Mesendoderm (in vitro differentiated cells): ENCODE measurements around the gene DZIP1.
A peak's percentile ranks its signal among the peaks of the same experiment; 100 is the strongest.

Experiments used
- DNase-seq: peaks from one replicate; pipeline ENCODE4 v3.0.0; 2013
- H2AK5ac ChIP-seq: 2 replicates; pipeline ENCODE4 v1.6.1; 2013; ENCODE audit warnings: low read length, inconsistent platforms
- H2BK120ac ChIP-seq: 2 replicates; pipeline ENCODE4 v1.6.1; 2013; ENCODE audit warnings: low read depth, mild to moderate bottlenecking, low read length, moderate library complexity, mixed read lengths
- H2BK15ac ChIP-seq: replicated peaks from 2 replicates; pipeline ENCODE4 v1.6.1; 2013; ENCODE audit warnings: low read depth, mild to moderate bottlenecking, moderate library complexity
- H2BK5ac ChIP-seq: 2 replicates; pipeline ENCODE4 v1.6.1; 2013; ENCODE audit warnings: low read length, inconsistent platforms
- H3K18ac ChIP-seq: 2 replicates; pipeline ENCODE4 v1.6.1; 2013; ENCODE audit warnings: mild to moderate bottlenecking, low read length, mixed read lengths
- H3K23ac ChIP-seq: one replicate; pipeline ENCODE4 v1.6.1; 2013; ENCODE audit warnings: low read length
- H3K27ac ChIP-seq: 2 replicates; pipeline ENCODE4 v1.5.1; 2013; ENCODE audit warnings: low read depth, mild to moderate bottlenecking, inconsistent platforms, low read length, moderate library complexity
- H3K27me3 ChIP-seq: 2 replicates; pipeline ENCODE4 v1.6.1; 2013; ENCODE audit warnings: low read length, control low read depth, mild to moderate bottlenecking, inconsistent platforms; ENCODE audit not compliant: insufficient read depth, poor library complexity
- H3K36me3 ChIP-seq: 2 replicates; pipeline ENCODE4 v1.6.1; 2013; ENCODE audit warnings: low read length, inconsistent platforms; ENCODE audit not compliant: control insufficient read depth, insufficient read depth
- H3K4ac ChIP-seq: one replicate; pipeline ENCODE4 v1.6.1; 2013; ENCODE audit warnings: low read depth, mild to moderate bottlenecking, low read length, moderate library complexity
- H3K4me1 ChIP-seq: 2 replicates; pipeline ENCODE4 v1.6.1; 2013; ENCODE audit warnings: low read depth, low read length, inconsistent platforms; ENCODE audit not compliant: control insufficient read depth
- H3K4me2 ChIP-seq: 2 replicates; pipeline ENCODE4 v1.6.1; 2013; ENCODE audit warnings: low read length
- H3K4me3 ChIP-seq: 2 replicates; pipeline ENCODE4 v1.5.1; 2013; ENCODE audit warnings: mild to moderate bottlenecking, low read length
- H3K56ac ChIP-seq: one replicate; pipeline ENCODE4 v1.6.1; 2013; ENCODE audit warnings: low read length
- H3K79me1 ChIP-seq: 2 replicates; pipeline ENCODE4 v1.6.1; 2013; ENCODE audit warnings: low read length, inconsistent platforms
- H3K79me2 ChIP-seq: 2 replicates; pipeline ENCODE4 v1.6.1; 2013; ENCODE audit warnings: mild to moderate bottlenecking, low read length; ENCODE audit not compliant: control insufficient read depth, insufficient read depth
- H3K9ac ChIP-seq: 2 replicates; pipeline ENCODE4 v1.6.1; 2013; ENCODE audit warnings: low read length, inconsistent platforms
- H4K5ac ChIP-seq: one replicate; pipeline ENCODE4 v1.6.1; 2013; ENCODE audit warnings: low read length
- H4K8ac ChIP-seq: one replicate; pipeline ENCODE4 v1.6.1; 2013; ENCODE audit warnings: low read depth, mild to moderate bottlenecking, control low read depth, low read length, moderate library complexity
- WGBS: extraction: QIAGEN DNeasy Blood & Tissue Kit; methylation state at CpG from one replicate; pipeline ENCODE4 v1.1.7; 2013; ENCODE audit warnings: low lambda C conversion rate, missing lambda C conversion rate; ENCODE audit not compliant: insufficient coverage; ENCODE audit errors: extremely low coverage; 5-methylcytosine and 5-hydroxymethylcytosine counted together

Gene DZIP1

DNA sequence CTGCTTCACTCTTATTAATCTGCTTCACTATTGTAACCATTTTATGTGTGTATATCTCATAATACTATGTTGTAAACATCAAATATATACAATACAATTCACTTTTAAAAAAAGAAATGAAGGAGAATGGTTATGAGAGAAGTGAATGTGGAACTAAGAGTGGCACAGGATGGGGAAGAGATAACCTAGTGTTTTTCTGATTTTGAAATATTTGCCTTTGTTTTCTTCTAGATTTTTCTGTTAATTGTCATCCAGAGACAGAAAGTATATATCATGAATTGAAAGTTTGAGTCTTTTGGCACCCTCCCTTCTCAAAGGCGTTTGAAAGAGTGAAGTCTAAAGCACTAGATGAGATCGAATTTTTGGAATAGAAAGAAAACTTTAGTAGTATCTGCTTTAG, 35.2 kb upstream of the DZIP1 start:
- no CpG with 5 or more reads among the region's 2 CpGs for WGBS
- H4K5ac ChIP-seq, result no peak overlapping the region
- H3K9ac ChIP-seq, result no peak overlapping the region
- H2BK120ac ChIP-seq, result no peak overlapping the region
- no peak overlapping the region for H3K4me2 ChIP-seq
- peaks cover 10% of the 10 kb centered on the region for H3K79me1 ChIP-seq
- H3K23ac ChIP-seq, result no peak overlapping the region
- no peak overlapping the region for H3K4me3 ChIP-seq
- peaks cover 16% of the 10 kb centered on the region for H3K79me2 ChIP-seq
- H3K4me1 ChIP-seq, result peaks cover 3% of the 10 kb centered on the region
- no peak overlapping the region for H2BK5ac ChIP-seq
- H3K18ac ChIP-seq, result no peak overlapping the region
- H3K36me3 ChIP-seq, result no peaks in the 10 kb centered on the region
- H3K27ac ChIP-seq, result no peak overlapping the region
- H4K8ac ChIP-seq, result no peak overlapping the region
- no peak for DNase-seq
- no peak overlapping the region for H3K56ac ChIP-seq
- H3K4ac ChIP-seq, result no peak overlapping the region
- H3K27me3 ChIP-seq, result no peaks in the 10 kb centered on the region
- no peak overlapping the region for H2AK5ac ChIP-seq
- H2BK15ac ChIP-seq, result no peak overlapping the region

- Histone ChIP-seq H3K27me3 (no peaks in the 10 kb centered on the region), H2BK5ac (no peak overlapping the region), H3K36me3 (no peaks in the 10 kb centered on the region), H3K79me1 (peaks cover 6% of the 10 kb centered on the region), H3K27ac (no peak overlapping the region), H3K4me1 (peaks cover 3% of the 10 kb centered on the region), H3K4me2 (peak overlapping the region; percentile 13), H3K9ac (peak overlapping the region; percentile 26), H4K8ac (no peak overlapping the region), H3K79me2 (peaks cover 15% of the 10 kb centered on the region), H2AK5ac (no peak overlapping the region), H3K18ac (no peak overlapping the region), H2BK15ac (no peak overlapping the region), H3K23ac (no peak overlapping the region), H2BK120ac (no peak overlapping the region), H4K5ac (no peak overlapping the region), H3K4me3 (no peak overlapping the region), H3K56ac (peak overlapping the region; percentile 66), H3K4ac (no peak overlapping the region)
- no CpG with 5 or more reads among the region's 4 CpGs for WGBS
- DNase-seq, result no peak
Observed at GRCh38 chr13:95678967-95679366, 34.5 kb upstream of the DZIP1 start.

DNA sequence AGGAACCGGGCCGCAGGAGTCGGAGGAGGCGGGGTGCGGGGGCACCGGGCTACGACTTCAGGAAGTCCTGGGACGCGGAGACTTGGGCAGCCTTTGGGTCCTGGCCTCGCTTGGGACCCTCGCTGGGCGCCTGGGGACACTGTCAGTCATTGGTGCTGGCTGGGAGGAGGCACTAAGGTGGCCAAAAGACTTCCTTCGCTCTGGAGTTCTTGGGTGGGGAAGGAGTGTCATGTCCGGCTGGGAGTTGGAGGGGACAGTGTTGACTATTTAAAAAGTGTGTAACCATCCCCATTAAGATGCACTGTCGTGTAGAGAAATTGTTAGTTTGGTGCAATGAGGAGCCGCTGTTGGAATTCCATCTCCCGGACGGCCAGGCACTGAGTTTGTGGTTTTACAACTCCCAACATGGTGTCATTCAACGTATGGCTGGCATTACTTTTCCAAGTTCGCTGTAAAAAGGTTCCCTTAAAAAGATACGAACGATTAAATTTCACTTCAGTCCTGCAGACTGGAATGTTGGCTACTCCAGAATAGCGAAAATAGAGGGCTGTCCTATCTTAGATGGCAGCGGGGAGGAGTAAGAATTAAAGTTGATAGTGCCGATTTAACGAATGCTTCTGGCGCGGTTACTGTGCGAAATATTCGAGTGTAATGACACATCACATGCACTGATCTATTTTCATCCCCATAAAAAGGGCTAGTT, 33.2 kb upstream of the DZIP1 start:
- H3K79me2 ChIP-seq, result peaks cover 15% of the 10 kb centered on the region
- no peak overlapping the region for H4K5ac ChIP-seq
- peak overlapping the region; percentile 69 for H3K18ac ChIP-seq
- peaks cover 3% of the 10 kb centered on the region for H3K4me1 ChIP-seq
- H4K8ac ChIP-seq, result no peak overlapping the region
- no peaks in the 10 kb centered on the region for H3K27me3 ChIP-seq
- no CpG with 5 or more reads among the region's 30 CpGs for WGBS
- H3K9ac ChIP-seq, result peak overlapping the region; percentile 95
- H3K79me1 ChIP-seq, result peaks cover 6% of the 10 kb centered on the region
- DNase-seq, result peak; percentile 31
- H3K23ac ChIP-seq, result peak overlapping the region; percentile 90
- no peak overlapping the region for H2BK120ac ChIP-seq
- H2AK5ac ChIP-seq, result no peak overlapping the region
- H3K36me3 ChIP-seq, result no peaks in the 10 kb centered on the region
- H2BK15ac ChIP-seq, result no peak overlapping the region
- peak overlapping the region; percentile 85 for H3K4me3 ChIP-seq
- H3K4me2 ChIP-seq, result peak overlapping the region; percentile 68
- H2BK5ac ChIP-seq, result no peak overlapping the region
- peak overlapping the region; percentile 71 for H3K27ac ChIP-seq
- no peak overlapping the region for H3K4ac ChIP-seq
- H3K56ac ChIP-seq, result peak overlapping the region; percentile 99

DNA sequence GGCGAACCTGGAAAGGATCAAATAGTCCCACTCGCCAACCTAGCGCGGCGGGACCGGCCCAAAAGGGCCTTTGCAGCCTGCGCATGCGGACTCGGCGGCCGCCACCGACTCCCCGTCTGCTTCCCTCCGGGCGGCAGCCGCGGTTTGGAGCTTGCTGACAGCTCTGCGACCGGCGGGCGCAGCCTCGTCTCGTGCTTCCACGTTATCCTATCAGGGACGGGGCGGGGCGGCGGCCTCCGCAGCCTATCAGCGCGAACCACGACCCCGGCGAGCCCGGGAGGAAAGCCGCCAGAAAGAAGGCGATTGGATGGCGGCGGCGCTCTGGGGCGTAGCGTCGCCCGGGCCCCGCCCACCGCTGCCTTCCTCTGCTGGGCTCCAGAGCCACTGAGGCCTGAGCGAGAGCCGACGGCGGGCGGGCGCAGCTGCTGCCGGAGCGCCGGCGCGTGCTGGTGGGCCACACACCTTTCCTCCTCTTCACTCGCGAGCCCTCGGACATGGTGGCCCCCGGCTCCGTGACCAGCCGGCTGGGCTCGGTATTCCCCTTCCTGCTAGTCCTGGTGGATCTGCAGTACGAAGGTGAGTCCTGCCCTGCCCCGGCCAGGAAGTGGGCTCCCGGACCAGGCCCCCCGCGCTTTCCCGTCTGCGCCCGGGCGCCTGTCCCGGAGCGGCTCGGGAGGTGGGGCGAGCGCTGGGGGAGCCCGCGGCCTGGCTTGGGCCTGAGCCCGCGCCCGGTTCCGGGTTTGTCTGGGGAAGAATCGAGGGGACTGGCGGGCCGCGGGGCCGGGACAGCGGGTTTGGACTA, 32.5 kb upstream of the DZIP1 start, which contains the start of gene DNAJC3:
TSS of gene DNAJC3 (plus strand) at position 378 of the 802 bp plus-strand sequence. CDS start at position 495, 117 bp downstream.
- peaks cover 13% of the 10 kb centered on the region for H3K79me2 ChIP-seq
- peak within 1 kb of the TSS; percentile 99 for H3K56ac ChIP-seq
- no CpG with 5 or more reads among the region's 90 CpGs for WGBS
- peaks cover 4% of the 10 kb centered on the region for H3K79me1 ChIP-seq
- H3K4me2 ChIP-seq, result peak within 1 kb of the TSS; percentile 68
- H3K18ac ChIP-seq, result peak within 1 kb of the TSS; percentile 76
- peak within 1 kb of the TSS; percentile 89 for H2BK5ac ChIP-seq
- H4K8ac ChIP-seq, result no peak within 1 kb of the TSS
- no peak within 1 kb of the TSS for H4K5ac ChIP-seq
- no peak within 1 kb of the TSS for H2BK120ac ChIP-seq
- H3K4me1 ChIP-seq, result peaks cover 3% of the 10 kb centered on the region
- H2BK15ac ChIP-seq, result no peak within 1 kb of the TSS
- no peak within 1 kb of the TSS for H3K4ac ChIP-seq
- peak within 1 kb of the TSS; percentile 85 for H3K4me3 ChIP-seq
- H2AK5ac ChIP-seq, result no peak within 1 kb of the TSS
- peak within 1 kb of the TSS; percentile 95 for H3K9ac ChIP-seq
- no peaks in the 10 kb centered on the region for H3K36me3 ChIP-seq
- peak within 1 kb of the TSS; percentile 90 for H3K23ac ChIP-seq
- peak within 1 kb of the TSS; percentile 71 for H3K27ac ChIP-seq
- DNase-seq, result peak; percentile 99
- no peaks in the 10 kb centered on the region for H3K27me3 ChIP-seq

DNA sequence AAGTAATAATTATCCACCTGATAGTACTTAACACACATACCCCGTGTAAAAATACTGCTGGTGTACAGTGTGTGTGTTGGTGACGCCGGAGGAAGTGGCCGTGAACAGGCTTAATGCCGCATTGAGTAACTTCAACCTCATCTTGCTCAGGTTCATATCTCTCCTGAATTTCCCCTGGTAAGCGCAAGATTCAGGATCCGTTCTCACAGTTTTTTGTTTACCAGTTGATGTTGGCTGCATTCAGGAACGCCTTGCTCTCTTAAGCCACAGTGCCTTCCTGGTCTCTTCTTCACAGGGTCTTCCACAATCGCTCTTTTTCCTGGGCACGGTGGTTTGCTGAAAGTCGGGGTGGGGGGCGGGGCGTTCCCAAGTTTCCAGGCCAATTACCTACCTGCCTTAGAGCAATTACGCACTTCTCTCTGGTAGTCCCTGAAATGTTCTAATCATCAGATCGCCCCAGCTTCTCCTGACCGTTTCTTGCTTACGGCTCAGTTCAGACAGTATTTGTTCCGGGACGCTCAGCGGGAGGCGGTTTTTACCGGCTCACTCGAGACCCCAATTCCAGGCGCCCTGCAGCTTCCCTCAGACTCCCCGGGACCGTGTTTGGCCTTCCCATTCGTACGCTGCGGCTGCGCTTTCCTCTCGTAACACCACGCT, 31.7 kb upstream of the DZIP1 start:
- Histone ChIP-seq H3K23ac (no peak overlapping the region), H3K27me3 (no peaks in the 10 kb centered on the region), H3K4me1 (peaks cover 3% of the 10 kb centered on the region), H3K4me2 (peak overlapping the region; percentile 42), H3K4ac (no peak overlapping the region), H2AK5ac (no peak overlapping the region), H3K79me2 (peaks cover 13% of the 10 kb centered on the region), H3K18ac (peak overlapping the region; percentile 76), H4K5ac (no peak overlapping the region), H2BK5ac (peak overlapping the region; percentile 89), H3K79me1 (peaks cover 4% of the 10 kb centered on the region), H3K56ac (peak overlapping the region; percentile 96), H3K27ac (peak overlapping the region; percentile 47), H4K8ac (no peak overlapping the region), H3K9ac (peak overlapping the region; percentile 92), H2BK15ac (no peak overlapping the region), H3K36me3 (no peaks in the 10 kb centered on the region), H2BK120ac (no peak overlapping the region), H3K4me3 (peak overlapping the region; percentile 76)
- DNase-seq, result no peak
- WGBS, result no CpG with 5 or more reads among the region's 32 CpGs
